Hepatocyte (in vitro differentiated cells): Measurements from ENCODE around the gene ABL1. TPM values are rescaled to one million over a fixed set of nuclear protein-coding genes. Genes with fewer than 3 reads are reported as not detected.

ENCODE experiments used
- DNase-seq: peaks from one replicate; pipeline ENCODE4 v3.0.0-alpha.2; 2016; ENCODE audit warnings: low spot score
- H2AFZ ChIP-seq: fragments of 200-600 bp; sonication (generic); 2 replicates; pipeline ENCODE4 v1.6.0; 2016; ENCODE audit warnings: antibody characterized with exemption, mild to moderate bottlenecking
- H3K27ac ChIP-seq: fragments of 200-600 bp; sonication (generic); 2 replicates; pipeline ENCODE4 v1.5.1; 2016; ENCODE audit warnings: mild to moderate bottlenecking
- H3K27me3 ChIP-seq: fragments of 200-600 bp; sonication (generic); 2 replicates; pipeline ENCODE4 v1.6.1; 2016
- H3K36me3 ChIP-seq: fragments of 200-600 bp; sonication (generic); replicated peaks from 2 replicates; pipeline ENCODE4 v1.5.1; 2016; ENCODE audit warnings: low read depth; ENCODE audit not compliant: insufficient read depth
- H3K4me1 ChIP-seq: fragments of 200-600 bp; sonication (generic); 2 replicates; pipeline ENCODE4 v1.5.1; 2016; ENCODE audit warnings: mild to moderate bottlenecking, moderate library complexity; ENCODE audit not compliant: insufficient read depth
- H3K4me2 ChIP-seq: fragments of 200-600 bp; sonication (generic); 2 replicates; pipeline ENCODE4 v1.6.0; 2016
- H3K4me3 ChIP-seq: fragments of 200-600 bp; sonication (generic); 2 replicates; pipeline ENCODE4 v1.5.1; 2016; ENCODE audit warnings: mild to moderate bottlenecking
- H3K79me2 ChIP-seq: fragments of 200-600 bp; sonication (generic); 2 replicates; pipeline ENCODE4 v1.6.0; 2017; ENCODE audit warnings: mild to moderate bottlenecking
- H3K9me2 ChIP-seq: fragments of 200-600 bp; sonication (generic); replicated peaks from 2 replicates; pipeline ENCODE4 v1.6.0; 2017; ENCODE audit warnings: mild to moderate bottlenecking; ENCODE audit not compliant: insufficient read depth
- H3K9me3 ChIP-seq: fragments of 200-600 bp; sonication (generic); 2 replicates; pipeline ENCODE4 v1.5.1; 2016; ENCODE audit warnings: low read depth, mild to moderate bottlenecking
- H4K20me1 ChIP-seq: fragments of 200-600 bp; sonication (generic); 2 replicates; pipeline ENCODE4 v1.6.0; 2016; ENCODE audit warnings: mild to moderate bottlenecking; ENCODE audit not compliant: insufficient read depth, poor library complexity, severe bottlenecking
- CTCF ChIP-seq: fragments of 200-600 bp; sonication (generic); IDR thresholded peaks from 2 replicates; pipeline ENCODE4 v1.5.1; 2016; ENCODE audit warnings: antibody characterized with exemption, mild to moderate bottlenecking; ENCODE audit not compliant: poor library complexity
- EZH2 ChIP-seq: fragments of 200-600 bp; sonication (generic); IDR thresholded peaks from 2 replicates; pipeline ENCODE4 v1.6.1; 2016; ENCODE audit warnings: antibody characterized with exemption, mild to moderate bottlenecking, borderline replicate concordance
- EZH2phosphoT487 ChIP-seq: fragments of 200-600 bp; sonication (generic); IDR thresholded peaks from one replicate; pipeline ENCODE4 v1.6.1; 2018; ENCODE audit warnings: antibody characterized with exemption, mild to moderate bottlenecking, low read depth, moderate library complexity; ENCODE audit not compliant: unreplicated experiment, severe bottlenecking
- WGBS: methylation state at CpG from one replicate; pipeline ENCODE4 v1.1.6; 2016; ENCODE audit warnings: low lambda C conversion rate; ENCODE audit errors: missing lambda C conversion rate; 5-methylcytosine and 5-hydroxymethylcytosine counted together
- polyA plus RNA-seq: library from polyadenylated mRNA; unstranded; fragments of >200 nt; fragmentation: Nextera tagmentation; extraction: Ambion mirVana; gene quantifications from 2 replicates; pipeline ENCODE4 v1.2.1, GENCODE V29; 2016
- total RNA-seq: library from RNA; depleted of rRNA; stranded (reverse); fragments of >200 nt; gene quantifications from 2 replicates; pipeline ENCODE4 v1.2.3, GENCODE V29; 2014

Gene ABL1
- total and polyA plus RNA-seq, 2 experiments from 2014 or later: 43.2 to 46.6 TPM

GRCh38 chr9:130884111-130884531 is 49.1 kb downstream of the ABL1 start:
- H3K36me3 ChIP-seq: no peaks in the 10 kb centered on the region
- no peaks in the 10 kb centered on the region for H3K9me2 ChIP-seq
- peaks cover 12% of the 10 kb centered on the region for H4K20me1 ChIP-seq
- no peak overlapping the region for H3K4me3 ChIP-seq
- H3K27me3 ChIP-seq: no peaks in the 10 kb centered on the region
- no peak for DNase-seq
- TF ChIP-seq CTCF (no peak), EZH2 (no peak), EZH2phosphoT487 (no peak)
- no peak overlapping the region for H3K4me2 ChIP-seq
- H3K27ac ChIP-seq: no peak overlapping the region
- no peaks in the 10 kb centered on the region for H3K9me3 ChIP-seq
- H2AFZ ChIP-seq: no peak overlapping the region
- 90% methylated on average over 23 of the region's 25 CpGs for WGBS
- no peaks in the 10 kb centered on the region for H3K4me1 ChIP-seq
- H3K79me2 ChIP-seq: no peaks in the 10 kb centered on the region

DNA sequence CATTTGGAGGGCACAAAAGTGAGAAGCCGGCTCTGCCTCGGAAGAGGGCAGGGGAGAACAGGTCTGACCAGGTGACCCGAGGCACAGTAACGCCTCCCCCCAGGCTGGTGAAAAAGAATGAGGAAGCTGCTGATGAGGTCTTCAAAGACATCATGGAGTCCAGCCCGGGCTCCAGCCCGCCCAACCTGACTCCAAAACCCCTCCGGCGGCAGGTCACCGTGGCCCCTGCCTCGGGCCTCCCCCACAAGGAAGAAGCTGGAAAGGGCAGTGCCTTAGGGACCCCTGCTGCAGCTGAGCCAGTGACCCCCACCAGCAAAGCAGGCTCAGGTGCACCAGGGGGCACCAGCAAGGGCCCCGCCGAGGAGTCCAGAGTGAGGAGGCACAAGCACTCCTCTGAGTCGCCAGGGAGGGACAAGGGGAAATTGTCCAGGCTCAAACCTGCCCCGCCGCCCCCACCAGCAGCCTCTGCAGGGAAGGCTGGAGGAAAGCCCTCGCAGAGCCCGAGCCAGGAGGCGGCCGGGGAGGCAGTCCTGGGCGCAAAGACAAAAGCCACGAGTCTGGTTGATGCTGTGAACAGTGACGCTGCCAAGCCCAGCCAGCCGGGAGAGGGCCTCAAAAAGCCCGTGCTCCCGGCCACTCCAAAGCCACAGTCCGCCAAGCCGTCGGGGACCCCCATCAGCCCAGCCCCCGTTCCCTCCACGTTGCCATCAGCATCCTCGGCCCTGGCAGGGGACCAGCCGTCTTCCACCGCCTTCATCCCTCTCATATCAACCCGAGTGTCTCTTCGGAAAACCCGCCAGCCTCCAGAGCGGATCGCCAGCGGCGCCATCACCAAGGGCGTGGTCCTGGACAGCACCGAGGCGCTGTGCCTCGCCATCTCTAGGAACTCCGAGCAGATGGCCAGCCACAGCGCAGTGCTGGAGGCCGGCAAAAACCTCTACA is 49.8 kb downstream of the ABL1 start:
- H3K27me3 ChIP-seq: no peaks in the 10 kb centered on the region
- H3K36me3 ChIP-seq: no peaks in the 10 kb centered on the region
- no peak for DNase-seq
- no peaks in the 10 kb centered on the region for H3K9me2 ChIP-seq
- H3K4me1 ChIP-seq: no peaks in the 10 kb centered on the region
- TF ChIP-seq EZH2: no peak
- no peak for TF ChIP-seq CTCF
- no peak for TF ChIP-seq EZH2phosphoT487
- H3K79me2 ChIP-seq: no peaks in the 10 kb centered on the region
- peaks cover 12% of the 10 kb centered on the region for H4K20me1 ChIP-seq
- no peaks in the 10 kb centered on the region for H3K9me3 ChIP-seq
- no peak overlapping the region for H2AFZ ChIP-seq
- H3K4me2 ChIP-seq: no peak overlapping the region
- H3K27ac ChIP-seq: no peak overlapping the region
- no peak overlapping the region for H3K4me3 ChIP-seq
- 94% methylated on average over 46 of the region's 47 CpGs for WGBS

- Histone ChIP-seq H3K79me2 (no peaks in the 10 kb centered on the region), H3K4me3 (no peak overlapping the region), H3K27ac (no peak overlapping the region), H3K4me2 (no peak overlapping the region), H4K20me1 (peaks cover 12% of the 10 kb centered on the region), H2AFZ (no peak overlapping the region), H3K36me3 (no peaks in the 10 kb centered on the region), H3K9me3 (no peaks in the 10 kb centered on the region), H3K9me2 (no peaks in the 10 kb centered on the region), H3K4me1 (no peaks in the 10 kb centered on the region), H3K27me3 (no peaks in the 10 kb centered on the region)
- 92% methylated on average over 35 of the region's 35 CpGs for WGBS
- TF ChIP-seq EZH2 (no peak), EZH2phosphoT487 (no peak), CTCF (no peak)
- no peak for DNase-seq
Measured at GRCh38 chr9:130885484-130886375, 50.7 kb downstream of the ABL1 start.
